T-cell (primary cell): ENCODE results near the gene ZIC5. TPM values are rescaled to one million over a fixed set of nuclear protein-coding genes. Genes with fewer than 3 reads are reported as not detected.

Source experiments
- ATAC-seq, 4 experiments: fragments of 200-7000 bp in 3 of 4; fragments of 150-1000 bp in 1 of 4; cut with Tn5 transposase; replicated peaks in 1 of 4; 1 replicate in 3 of 4; 2 replicates in 1 of 4; pipeline ENCODE4 v1.10.0; 2021; ENCODE audit warnings: moderate library complexity in 3 of 4, mild to moderate bottlenecking in 2 of 4, moderate number of reproducible peaks in 1 of 4
- CTCF ChIA-PET, 2 donors: fragments of 300-600 bp; sonication (Branson Sonifier 250); formaldehyde crosslinking; loops; one replicate each; lab custom pipeline; 2022; ENCODE audit warnings: antibody characterized with exemption in 2 of 2; lab: Charles Lee
- POLR2A ChIA-PET, 2 donors: fragments of 300-600 bp; sonication (Branson Sonifier 250); formaldehyde crosslinking; loops; one replicate each; lab custom pipeline; 2022; ENCODE audit warnings: antibody characterized with exemption in 2 of 2; lab: Charles Lee
- DNase-seq, 35 experiments: peaks; one replicate each; pipeline versions ENCODE4 v3.0.0 to v3.0.0-alpha.2; 2013 to 2023
- H3K27ac ChIP-seq: one replicate; pipeline ENCODE4 v1.5.1; 2013; ENCODE audit warnings: low read length
- H3K27me3 ChIP-seq, 2 experiments: replicated peaks in 1 of 2; 1 replicate in 1 of 2; 2 replicates in 1 of 2; pipeline versions ENCODE4 v1.6.1 to v1.7.0; 2013; ENCODE audit warnings: low read length in 1 of 2, mixed read lengths in 1 of 2; ENCODE audit not compliant: control insufficient read depth in 2 of 2, insufficient read depth in 2 of 2; ENCODE audit errors: extremely low read depth in 1 of 2
- H3K36me3 ChIP-seq, 2 donors: 1 replicate in 1 of 2; 2 replicates in 1 of 2; pipeline versions ENCODE4 v1.6.1 to v1.7.0; 2013; ENCODE audit warnings: low read length in 1 of 2; ENCODE audit not compliant: control insufficient read depth in 2 of 2, insufficient read depth in 1 of 2; ENCODE audit errors: extremely low read depth in 1 of 2
- H3K4me1 ChIP-seq, 2 experiments: 1 replicate in 1 of 2; 2 replicates in 1 of 2; pipeline versions ENCODE4 v1.6.1 to v1.7.0; 2013; ENCODE audit warnings: low read length in 2 of 2, mixed read lengths in 1 of 2; ENCODE audit not compliant: insufficient read depth in 2 of 2, control insufficient read depth in 1 of 2; ENCODE audit errors: extremely low read depth in 1 of 2
- H3K4me3 ChIP-seq, 2 donors: 1 replicate in 1 of 2; 2 replicates in 1 of 2; pipeline versions ENCODE4 v1.5.1 to v1.7.0; 2013; ENCODE audit warnings: mild to moderate bottlenecking in 2 of 2, low read length in 1 of 2, moderate library complexity in 1 of 2; ENCODE audit not compliant: control insufficient read depth in 1 of 2; ENCODE audit errors: extremely low read depth in 1 of 2
- H3K9me3 ChIP-seq: 2 replicates; pipeline ENCODE4 v1.7.0; 2013
- H3K27ac Mint-ChIP-seq, 2 donors: one replicate each; pipeline ENCODE4 v1.8.0; 2020 to 2021; ENCODE audit warnings: mild to moderate bottlenecking in 2 of 2, mixed read lengths in 2 of 2
- H3K27me3 Mint-ChIP-seq, 2 donors: one replicate each; pipeline ENCODE4 v1.8.0; 2021 to 2022; ENCODE audit warnings: mixed read lengths in 2 of 2
- H3K36me3 Mint-ChIP-seq: one replicate; pipeline ENCODE4 v1.8.0; 2021; ENCODE audit warnings: mixed read lengths
- H3K4me1 Mint-ChIP-seq, 3 donors: one replicate each; pipeline ENCODE4 v1.8.0; 2020 to 2022; ENCODE audit warnings: mixed read lengths in 3 of 3, mild to moderate bottlenecking in 1 of 3
- H3K4me3 Mint-ChIP-seq, 3 donors: one replicate each; pipeline ENCODE4 v1.8.0; 2020 to 2022; ENCODE audit warnings: mild to moderate bottlenecking in 3 of 3, mixed read lengths in 3 of 3, moderate library complexity in 3 of 3
- H3K9me3 Mint-ChIP-seq, 3 donors: one replicate each; pipeline ENCODE4 v1.8.0; 2020 to 2022; ENCODE audit warnings: mixed read lengths in 3 of 3
- WGBS: methylation state at CpG from one replicate; pipeline ENCODE4 v1.1.5; 2013; ENCODE audit warnings: missing lambda C conversion rate; ENCODE audit not compliant: insufficient coverage; 5-methylcytosine and 5-hydroxymethylcytosine counted together
- total RNA-seq, 35 experiments: library from RNA in 6 of 35; stranded (reverse) in 6 of 35; fragments of 120-200 nt in 1 of 35; gene quantifications; one replicate each; pipeline versions ENCODE4 v1.2.1 to v1.2.4 and lab custom pipeline; 2013 to 2026

Gene ZIC5
- total RNA-seq, 5 donors from 2014 or later (not counting 1 experiment from before 2014, with no cell fraction given), result 0.07 to 0.09 (median 0.09) TPM; not detected in 2

DNA sequence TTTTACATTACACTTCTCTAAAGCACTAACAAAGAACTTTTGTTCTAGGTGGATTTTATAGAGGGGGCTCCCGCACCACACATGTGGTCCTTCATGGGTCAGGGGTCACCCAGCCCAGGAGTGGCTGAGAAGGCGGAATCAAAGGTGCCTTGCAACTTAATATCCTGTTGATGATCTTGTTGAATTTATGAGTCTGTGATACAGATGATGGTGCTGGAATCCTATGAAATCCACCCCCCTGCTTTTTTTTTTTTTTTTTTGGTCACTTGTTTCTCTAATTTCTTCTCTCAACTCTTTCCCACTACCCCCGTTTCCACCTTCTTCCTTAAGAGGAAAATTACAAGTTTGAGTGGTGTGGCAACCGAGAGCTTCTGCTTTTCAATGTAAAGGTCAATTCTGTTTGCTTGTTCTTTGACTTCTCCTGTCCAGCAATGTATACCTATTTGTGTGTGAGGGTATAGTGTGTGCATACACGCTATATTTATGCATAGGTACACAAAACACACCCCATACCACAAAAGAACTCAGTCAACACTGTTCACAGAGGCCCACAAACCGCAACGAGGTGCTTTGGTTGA is 5.9 kb upstream of the ZIC5 start:
- peaks cover 0 to 33% (median 10%) of the 10 kb centered on the region in 3 donors for H3K9me3 Mint-ChIP-seq
- H3K4me3 Mint-ChIP-seq, result no peak overlapping the region
- no peak for ATAC-seq

DNA sequence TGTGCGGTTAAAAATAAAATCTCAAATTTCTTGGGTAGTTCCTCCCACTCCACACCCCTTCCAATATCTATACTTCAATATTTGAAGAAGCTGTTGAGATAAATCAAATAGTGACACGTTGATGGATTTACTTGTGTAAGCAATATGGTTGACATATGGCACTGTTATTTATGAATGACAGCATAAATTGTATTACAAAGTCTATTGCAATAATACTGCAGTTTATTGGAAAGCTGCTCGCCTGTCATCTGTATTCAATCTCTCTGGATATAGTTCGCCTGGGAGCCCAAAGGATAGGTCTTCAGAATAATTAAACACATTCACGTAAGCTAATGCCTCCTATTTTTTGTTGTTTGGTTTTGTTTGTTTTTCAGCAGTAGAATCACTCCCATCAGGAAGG is 5.0 kb upstream of the ZIC5 start:
- WGBS, result no CpG with 5 or more reads among the region's 5 CpGs
- no peak overlapping the region for H3K4me3 ChIP-seq
- no peak overlapping the region for H3K4me3 Mint-ChIP-seq
- peaks cover 0 to 33% (median 10%) of the 10 kb centered on the region in 3 donors for H3K9me3 Mint-ChIP-seq
- H3K27ac ChIP-seq, result no peak overlapping the region
- H3K4me1 ChIP-seq, result peaks cover 2 to 38% of the 10 kb centered on the region in 2 experiments
- no peaks in the 10 kb centered on the region for H3K36me3 Mint-ChIP-seq
- H3K27me3 Mint-ChIP-seq, result peaks cover 62 to 75% of the 10 kb centered on the region in 2 donors
- no peak for DNase-seq
- H3K9me3 ChIP-seq, result peaks cover 6% of the 10 kb centered on the region
- POLR2A ChIA-PET, result interaction anchor here in 1 of 2 donors (0.6 kb wide), 1 partner anchor 264 kb away, joined by 4 read pairs; no protein-coding TSS in a partner anchor
- H3K36me3 ChIP-seq, result no peaks in the 10 kb centered on the region
- ATAC-seq, result no peak
- H3K27me3 ChIP-seq, result peaks cover 40 to 68% of the 10 kb centered on the region in 2 experiments
- peak overlapping the region in 1 of 2 donors; percentile 6 for H3K27ac Mint-ChIP-seq
- peaks cover 15 to 17% (median 16%) of the 10 kb centered on the region in 3 donors for H3K4me1 Mint-ChIP-seq
- CTCF ChIA-PET, result no interaction called here

More for the DNA sequence above, 5.9 kb upstream of the ZIC5 start:
- Histone ChIP-seq H3K27ac (no peak overlapping the region), H3K9me3 (peaks cover 3% of the 10 kb centered on the region), H3K27me3 (peaks cover 34 to 63% of the 10 kb centered on the region in 2 experiments), H3K4me1 (peaks cover 2 to 35% of the 10 kb centered on the region in 2 experiments), H3K4me3 (no peak overlapping the region), H3K36me3 (no peaks in the 10 kb centered on the region)
- Mint-ChIP-seq H3K27me3 (peaks cover 58 to 69% of the 10 kb centered on the region in 2 donors), H3K36me3 (no peaks in the 10 kb centered on the region), H3K27ac (no peak overlapping the region), H3K4me1 (peaks cover 12 to 15% (median 13%) of the 10 kb centered on the region in 3 donors)
- ChIA-PET POLR2A (no interaction called here), CTCF (no interaction called here)
- no peak for DNase-seq
- WGBS, result 10% methylated on average over 2 of the region's 7 CpGs

DNA sequence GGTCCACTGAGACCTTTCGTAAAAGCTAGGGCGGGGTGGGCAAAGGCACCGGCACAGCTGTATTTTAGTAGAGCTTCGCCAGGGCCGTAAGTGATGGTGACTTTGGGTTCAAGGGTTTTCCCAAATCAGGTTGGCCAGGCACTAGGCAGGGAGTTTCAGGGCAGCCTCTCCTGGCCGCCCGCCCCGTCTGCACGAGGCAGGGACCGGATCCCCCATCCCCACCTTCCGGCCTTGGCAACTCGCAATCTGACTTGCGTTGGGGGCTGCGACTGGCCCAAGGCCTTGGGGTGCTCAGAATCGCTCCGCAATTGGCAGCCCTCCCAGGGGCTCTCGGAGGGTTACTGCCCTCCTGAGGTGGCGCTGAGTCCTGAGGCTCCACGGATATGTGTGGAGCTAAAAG is 4.1 kb upstream of the ZIC5 start:
- DNase-seq, result no peak
- no peaks in the 10 kb centered on the region for H3K36me3 Mint-ChIP-seq
- 29% methylated on average over 9 of the region's 19 CpGs for WGBS
- peaks cover 0 to 33% (median 10%) of the 10 kb centered on the region in 3 donors for H3K9me3 Mint-ChIP-seq
- H3K36me3 ChIP-seq, result no peaks in the 10 kb centered on the region
- no peak overlapping the region for H3K27ac ChIP-seq
- peaks cover 2 to 38% of the 10 kb centered on the region in 2 experiments for H3K4me1 ChIP-seq
- no peak for ATAC-seq
- peaks cover 15 to 19% (median 17%) of the 10 kb centered on the region in 3 donors for H3K4me1 Mint-ChIP-seq
- no peak overlapping the region for H3K27ac Mint-ChIP-seq
- peaks cover 40 to 71% of the 10 kb centered on the region in 2 experiments for H3K27me3 ChIP-seq
- H3K27me3 Mint-ChIP-seq, result peaks cover 62 to 77% of the 10 kb centered on the region in 2 donors
- H3K4me3 ChIP-seq, result peak overlapping the region in 1 of 2 donors; percentile 10
- peaks cover 6% of the 10 kb centered on the region for H3K9me3 ChIP-seq
- ChIA-PET CTCF (no interaction called here), POLR2A (interaction anchor here in 1 of 2 donors (0.7 kb wide), 1 partner anchor 66 kb away, joined by 3 read pairs; no protein-coding TSS in a partner anchor)
- H3K4me3 Mint-ChIP-seq, result no peak overlapping the region

DNA sequence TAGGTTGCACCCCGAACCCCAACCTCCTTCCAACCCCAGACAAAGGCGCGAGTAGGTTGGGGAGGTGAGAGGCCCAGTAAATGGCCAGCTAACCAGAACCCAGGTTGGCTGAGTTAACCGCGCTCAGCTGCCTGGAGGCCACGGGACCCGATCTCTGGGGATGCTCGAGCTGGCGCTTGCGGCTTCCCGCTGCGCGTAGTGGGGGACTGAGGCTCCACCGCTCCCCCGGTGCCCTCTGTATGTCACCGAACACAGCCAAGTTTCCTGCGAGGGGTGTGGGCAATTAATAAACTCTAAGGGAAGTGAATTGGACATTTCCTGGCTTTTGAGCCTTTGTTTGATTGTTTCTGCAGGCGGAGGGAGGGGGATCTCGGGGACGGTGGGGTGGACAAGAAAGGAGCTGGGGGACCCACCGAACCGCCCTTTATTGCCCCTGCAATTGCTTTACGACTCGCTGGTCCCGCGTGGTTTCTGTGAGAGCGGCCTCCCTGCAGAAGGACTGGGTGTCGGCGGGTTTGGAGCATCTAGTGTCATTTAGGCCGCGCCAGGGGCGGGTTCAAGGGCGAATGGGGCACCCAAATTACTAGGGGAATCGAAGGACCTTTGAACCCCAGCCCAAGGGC is 3.5 kb upstream of the ZIC5 start:
- Histone ChIP-seq H3K27me3 (peaks cover 40 to 71% of the 10 kb centered on the region in 2 experiments), H3K27ac (no peak overlapping the region), H3K4me1 (peaks cover 2 to 37% of the 10 kb centered on the region in 2 experiments), H3K36me3 (no peaks in the 10 kb centered on the region), H3K9me3 (peaks cover 6% of the 10 kb centered on the region), H3K4me3 (peak overlapping the region in 1 of 2 donors; percentile 10)
- ChIA-PET CTCF (no interaction called here), POLR2A (interaction anchor here in 1 of 2 donors (0.7 kb wide), 1 partner anchor 66 kb away, joined by 3 read pairs; no protein-coding TSS in a partner anchor)
- peaks cover 0 to 33% (median 10%) of the 10 kb centered on the region in 3 donors for H3K9me3 Mint-ChIP-seq
- no peaks in the 10 kb centered on the region for H3K36me3 Mint-ChIP-seq
- H3K27me3 Mint-ChIP-seq, result peaks cover 64 to 79% of the 10 kb centered on the region in 2 donors
- 14% methylated on average over 28 of the region's 34 CpGs for WGBS
- ATAC-seq (no peak), DNase-seq (no peak)
- peaks cover 17 to 20% (median 18%) of the 10 kb centered on the region in 3 donors for H3K4me1 Mint-ChIP-seq
- H3K27ac Mint-ChIP-seq, result no peak overlapping the region
- H3K4me3 Mint-ChIP-seq, result no peak overlapping the region

DNA sequence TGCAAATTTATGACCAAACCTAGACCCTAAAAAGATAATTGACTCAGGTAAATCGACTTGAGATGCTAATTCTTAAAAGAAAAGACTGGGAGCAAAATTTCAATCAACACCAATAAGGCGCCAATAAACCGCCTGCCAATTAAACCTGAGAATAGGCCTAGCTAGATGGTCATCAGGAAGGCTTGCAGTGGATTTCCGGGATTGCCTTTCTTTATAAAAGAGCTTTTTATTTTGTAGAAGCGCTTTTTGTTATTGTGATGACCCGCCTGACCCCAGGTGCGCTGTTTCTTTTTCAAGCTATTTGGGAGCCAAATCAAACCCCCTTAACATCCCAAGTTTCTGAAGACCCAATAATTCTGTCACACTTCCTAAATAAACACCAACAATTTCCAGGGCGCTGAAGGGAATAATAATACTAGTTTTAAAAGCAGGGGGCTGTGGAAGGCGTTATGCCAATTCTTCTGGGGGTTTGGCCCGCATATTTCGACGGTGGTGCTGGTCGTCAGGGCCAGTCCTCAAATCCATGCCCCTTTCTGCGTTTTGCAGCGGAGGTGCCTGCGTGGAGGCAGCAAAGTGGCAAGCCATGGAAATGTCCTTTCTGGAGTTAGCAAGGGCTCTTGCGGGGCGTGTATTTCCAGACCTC is 2.9 kb upstream of the ZIC5 start:
- peak overlapping the region in 1 of 2 donors; percentile 66 for H3K27ac Mint-ChIP-seq
- WGBS, result 16% methylated on average over 8 of the region's 18 CpGs
- H3K4me3 ChIP-seq, result peak overlapping the region in 1 of 2 donors; percentile 20
- peaks cover 68 to 80% of the 10 kb centered on the region in 2 donors for H3K27me3 Mint-ChIP-seq
- H3K27ac ChIP-seq, result no peak overlapping the region
- peaks cover 2 to 37% of the 10 kb centered on the region in 2 experiments for H3K4me1 ChIP-seq
- CTCF ChIA-PET, result interaction anchor here in 1 of 2 donors (1.0 to 1.1 kb wide), 2 partner anchors 9 to 16 kb away, joined by 3 to 4 read pairs; no protein-coding TSS in a partner anchor
- DNase-seq, result no peak
- no peaks in the 10 kb centered on the region for H3K36me3 Mint-ChIP-seq
- peaks cover 0 to 33% (median 10%) of the 10 kb centered on the region in 3 donors for H3K9me3 Mint-ChIP-seq
- H3K27me3 ChIP-seq, result peaks cover 40 to 71% of the 10 kb centered on the region in 2 experiments
- H3K4me1 Mint-ChIP-seq, result peaks cover 20 to 22% (median 22%) of the 10 kb centered on the region in 3 donors
- no peak for ATAC-seq
- no peaks in the 10 kb centered on the region for H3K36me3 ChIP-seq
- POLR2A ChIA-PET, result no interaction called here
- H3K9me3 ChIP-seq, result peaks cover 6% of the 10 kb centered on the region
- peak overlapping the region in 1 of 3 donors; percentile 13 for H3K4me3 Mint-ChIP-seq

DNA sequence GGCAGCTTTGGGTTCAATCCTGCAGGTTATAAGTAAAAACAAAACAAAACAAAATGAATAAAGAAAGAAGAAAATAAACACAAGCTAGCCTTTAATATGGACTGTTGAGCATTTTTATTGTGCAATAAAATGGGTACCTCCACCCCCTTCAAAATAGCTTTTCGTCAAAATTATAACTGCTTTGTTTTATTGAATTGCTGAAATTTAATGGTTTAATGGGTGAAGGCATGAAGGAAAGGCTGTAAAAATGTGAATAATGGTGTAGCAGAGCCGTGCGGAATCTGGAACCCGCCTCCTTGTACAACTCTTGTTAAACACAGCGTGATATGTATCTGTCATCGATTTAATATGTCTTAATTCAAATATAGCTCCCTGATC is 2.2 kb upstream of the ZIC5 start:
- peaks cover 2 to 37% of the 10 kb centered on the region in 2 experiments for H3K4me1 ChIP-seq
- no peak for ATAC-seq
- H3K27me3 ChIP-seq, result peaks cover 40 to 71% of the 10 kb centered on the region in 2 experiments
- Mint-ChIP-seq H3K27ac (peak overlapping the region in 1 of 2 donors; percentile 66), H3K36me3 (no peaks in the 10 kb centered on the region), H3K27me3 (peaks cover 70 to 83% of the 10 kb centered on the region in 2 donors), H3K4me3 (no peak overlapping the region), H3K9me3 (peaks cover 0 to 33% (median 10%) of the 10 kb centered on the region in 3 donors), H3K4me1 (peaks cover 23 to 26% (median 25%) of the 10 kb centered on the region in 3 donors)
- POLR2A ChIA-PET, result no interaction called here
- H3K36me3 ChIP-seq, result no peaks in the 10 kb centered on the region
- no peak for DNase-seq
- WGBS, result no CpG with 5 or more reads among the region's 6 CpGs
- no peak overlapping the region for H3K27ac ChIP-seq
- H3K9me3 ChIP-seq, result peaks cover 6% of the 10 kb centered on the region
- no peak overlapping the region for H3K4me3 ChIP-seq
- CTCF ChIA-PET, result interaction anchor here (0.6 to 1.1 kb wide), 5 partner anchors 10 to 318 kb away, joined by 3 to 4 read pairs (median 3); no protein-coding TSS in a partner anchor
